BE2C (cell line): ENCODE data around the gene ANKS6.

Experiments used
- DNase-seq: peaks from one replicate; pipeline ENCODE4 v3.0.0-alpha.2; 2020
- H3K27me3 ChIP-seq: fragments of 250-450 bp; sonication (Bioruptor Pico); 2 replicates; pipeline ENCODE4 v1.5.1; 2020; ENCODE audit warnings: mild to moderate bottlenecking
- H3K36me3 ChIP-seq: fragments of 250-450 bp; sonication (Bioruptor Pico); 2 replicates; pipeline ENCODE4 v1.5.1; 2020; ENCODE audit warnings: mild to moderate bottlenecking
- H3K4me1 ChIP-seq: fragments of 250-450 bp; sonication (Bioruptor Pico); 2 replicates; pipeline ENCODE4 v1.5.1; 2020
- H3K4me3 ChIP-seq: 2 replicates; pipeline ENCODE4 v1.5.1; 2011; ENCODE audit warnings: low read depth, low read length
- H3K9me3 ChIP-seq: fragments of 250-450 bp; sonication (Bioruptor Pico); 2 replicates; pipeline ENCODE4 v1.5.1; 2020
- TF ChIP-seq, protein P1 (sequence below): IDR thresholded peaks from 2 replicates; pipeline ENCODE4 v1.5.1; 2012; ENCODE audit warnings: mild to moderate bottlenecking, low read depth, low read length

The ANKS6 gene

GRCh38 chr9:98712987-98713386 lies 83.4 kb downstream of the ANKS6 start:
- no peak for DNase-seq
- Histone ChIP-seq H3K36me3 (no peaks in the 10 kb centered on the region), H3K27me3 (peaks cover 60% of the 10 kb centered on the region)

GRCh38 chr9:98709968-98710965 lies 86.1 kb downstream of the ANKS6 start:
- no peak for DNase-seq

More at GRCh38 chr9:98712987-98713386, 83.4 kb downstream of the ANKS6 start:
- Histone ChIP-seq H3K9me3 (no peaks in the 10 kb centered on the region), H3K4me1 (no peaks in the 10 kb centered on the region), H3K4me3 (no peak overlapping the region)
- TF ChIP-seq, protein P1, sequence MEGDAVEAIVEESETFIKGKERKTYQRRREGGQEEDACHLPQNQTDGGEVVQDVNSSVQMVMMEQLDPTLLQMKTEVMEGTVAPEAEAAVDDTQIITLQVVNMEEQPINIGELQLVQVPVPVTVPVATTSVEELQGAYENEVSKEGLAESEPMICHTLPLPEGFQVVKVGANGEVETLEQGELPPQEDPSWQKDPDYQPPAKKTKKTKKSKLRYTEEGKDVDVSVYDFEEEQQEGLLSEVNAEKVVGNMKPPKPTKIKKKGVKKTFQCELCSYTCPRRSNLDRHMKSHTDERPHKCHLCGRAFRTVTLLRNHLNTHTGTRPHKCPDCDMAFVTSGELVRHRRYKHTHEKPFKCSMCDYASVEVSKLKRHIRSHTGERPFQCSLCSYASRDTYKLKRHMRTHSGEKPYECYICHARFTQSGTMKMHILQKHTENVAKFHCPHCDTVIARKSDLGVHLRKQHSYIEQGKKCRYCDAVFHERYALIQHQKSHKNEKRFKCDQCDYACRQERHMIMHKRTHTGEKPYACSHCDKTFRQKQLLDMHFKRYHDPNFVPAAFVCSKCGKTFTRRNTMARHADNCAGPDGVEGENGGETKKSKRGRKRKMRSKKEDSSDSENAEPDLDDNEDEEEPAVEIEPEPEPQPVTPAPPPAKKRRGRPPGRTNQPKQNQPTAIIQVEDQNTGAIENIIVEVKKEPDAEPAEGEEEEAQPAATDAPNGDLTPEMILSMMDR: no peak

GRCh38 chr9:98708933-98709911 lies 87.1 kb downstream of the ANKS6 start, which contains the start of gene GABBR2:
GABBR2 (minus strand) TSS chr9:98708935; CDS start chr9:98708737, 198 bp downstream.
- Histone ChIP-seq H3K4me3 (no peak within 1 kb of the TSS), H3K27me3 (peaks cover 83% of the 10 kb centered on the region), H3K4me1 (no peaks in the 10 kb centered on the region), H3K36me3 (no peaks in the 10 kb centered on the region), H3K9me3 (no peaks in the 10 kb centered on the region)
- no peak for DNase-seq
- TF ChIP-seq, protein P1: no peak

More at GRCh38 chr9:98709968-98710965, 86.1 kb downstream of the ANKS6 start:
- Histone ChIP-seq H3K36me3 (no peaks in the 10 kb centered on the region), H3K4me1 (no peaks in the 10 kb centered on the region), H3K27me3 (peaks cover 81% of the 10 kb centered on the region), H3K4me3 (no peak overlapping the region), H3K9me3 (no peaks in the 10 kb centered on the region)
- TF ChIP-seq, protein P1: no peak

- H3K36me3 ChIP-seq: no peaks in the 10 kb centered on the region
- H3K27me3 ChIP-seq: peaks cover 79% of the 10 kb centered on the region
- no peaks in the 10 kb centered on the region for H3K9me3 ChIP-seq
- no peak for DNase-seq
- TF ChIP-seq, protein P1: no peak
- H3K4me3 ChIP-seq: no peak overlapping the region
- no peaks in the 10 kb centered on the region for H3K4me1 ChIP-seq
These were observed 88.0 kb downstream of the ANKS6 start for GRCh38 chr9:98708103-98708932.
